Measurements from ENCODE around the gene CNKSR3. TPM values are rescaled to one million over a fixed set of nuclear protein-coding genes. Genes with fewer than 3 reads are reported as not detected.

CNKSR3 gene
- total RNA-seq, 1 donor from 2014 or later = 0.09 TPM

GRCh38 chr6:154343473-154344308 is 166.8 kb downstream of the CNKSR3 start:
- H3K4me3 Mint-ChIP-seq (ENCODE audit: low read depth) = no peak overlapping the region
- intact Hi-C loops (cut with micrococcal nuclease) = no loop called here
- no peak for DNase-seq (ENCODE audit: low spot score)
- peaks cover 12% of the 10 kb centered on the region for H3K9me3 Mint-ChIP-seq
- no peak overlapping the region for H3K27ac Mint-ChIP-seq
- no peaks in the 10 kb centered on the region for H3K4me1 Mint-ChIP-seq (ENCODE audit: low read depth)
- no peaks in the 10 kb centered on the region for H3K36me3 Mint-ChIP-seq (ENCODE audit: low read depth)
- peaks cover 11% of the 10 kb centered on the region for H3K27me3 Mint-ChIP-seq (ENCODE audit: low read depth)

GRCh38 chr6:154341871-154342270 is 168.6 kb downstream of the CNKSR3 start:
- intact Hi-C loops (cut with micrococcal nuclease) = no loop called here
- peaks cover 12% of the 10 kb centered on the region for H3K27me3 Mint-ChIP-seq (ENCODE audit: low read depth)
- H3K4me3 Mint-ChIP-seq (ENCODE audit: low read depth) = no peak overlapping the region
- no peaks in the 10 kb centered on the region for H3K4me1 Mint-ChIP-seq (ENCODE audit: low read depth)
- no peak overlapping the region for H3K27ac Mint-ChIP-seq
- DNase-seq (ENCODE audit: low spot score) = no peak
- H3K36me3 Mint-ChIP-seq (ENCODE audit: low read depth) = no peaks in the 10 kb centered on the region
- peaks cover 11% of the 10 kb centered on the region for H3K9me3 Mint-ChIP-seq

DNA sequence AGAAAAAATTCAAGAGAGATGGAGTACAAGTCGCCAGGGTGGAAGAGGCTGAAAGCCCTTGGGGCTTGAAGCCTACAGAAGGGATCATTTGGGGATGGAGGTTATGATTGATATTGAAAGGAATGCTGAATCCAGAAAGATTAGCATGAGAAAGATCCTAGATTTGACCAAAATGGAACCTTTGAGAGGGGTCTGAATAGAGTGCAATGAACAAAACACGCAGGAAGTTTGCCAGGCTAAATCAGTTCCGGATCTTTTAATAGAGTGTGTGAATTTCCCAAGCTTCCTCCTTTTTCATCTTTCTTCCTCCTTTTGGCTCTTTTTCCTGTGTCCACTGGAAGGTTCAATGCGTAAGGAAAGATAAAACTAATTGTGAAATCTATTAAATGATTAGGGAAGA is 169.1 kb downstream of the CNKSR3 start:
- Mint-ChIP-seq H3K36me3 (ENCODE audit: low read depth) (no peaks in the 10 kb centered on the region), H3K9me3 (peaks cover 5% of the 10 kb centered on the region), H3K27ac (no peak overlapping the region), H3K4me3 (ENCODE audit: low read depth) (no peak overlapping the region), H3K4me1 (ENCODE audit: low read depth) (no peaks in the 10 kb centered on the region), H3K27me3 (ENCODE audit: low read depth) (peaks cover 13% of the 10 kb centered on the region)
- DNase-seq (ENCODE audit: low spot score) = no peak
- intact Hi-C loops (cut with micrococcal nuclease) = no loop called here

Other genes starting within 250 kb of the CNKSR3 start
- 0.34 and 0.69 TPM in 2 replicates for gene IPCEF1, start 153.9 kb downstream of the CNKSR3 start, total RNA-seq
- 35.4 and 37.3 TPM in 2 replicates for gene SCAF8, start 222.7 kb upstream of the CNKSR3 start, total RNA-seq